Stimulated activated CD8-positive, alpha-beta memory T cell treated with anti-CD3 and anti-CD28 coated beads, Interleukin-12 subunit alpha, Interleukin-12 subunit beta, amount 100 ng/mL, for 4 hours (primary cell): ENCODE data around the gene ESRRG.
"Not testable (repeated sequence)": the region's sequence is repeated elsewhere in the genome, so short reads cannot be mapped to it uniquely, and the experiment has no call there.

Experiments
- DNase-seq: peaks from one replicate; pipeline ENCODE4 v3.0.0-alpha.2; 2020; ENCODE audit warnings: low read depth

Gene ESRRG

DNA sequence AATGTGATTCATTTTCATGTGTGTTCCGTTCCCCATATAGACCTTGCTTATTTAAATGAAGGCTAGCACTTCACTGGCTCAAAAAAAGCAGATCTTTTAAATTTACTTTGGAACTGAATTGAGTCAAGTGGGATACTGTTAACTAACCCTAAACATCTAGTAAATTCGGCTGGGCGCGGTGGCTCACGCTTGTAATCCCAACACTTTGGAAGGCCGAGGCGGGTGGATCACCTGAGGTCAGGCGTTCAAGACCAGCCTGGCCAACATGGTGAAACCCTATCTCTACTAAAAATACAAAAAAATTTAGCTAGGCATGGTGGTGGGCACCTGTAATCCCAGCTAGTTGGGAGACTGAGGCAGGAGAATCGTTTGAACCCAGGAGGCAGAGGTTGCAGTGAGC, 19.2 kb downstream of the ESRRG start:
- not testable (repeated sequence) for DNase-seq

DNA sequence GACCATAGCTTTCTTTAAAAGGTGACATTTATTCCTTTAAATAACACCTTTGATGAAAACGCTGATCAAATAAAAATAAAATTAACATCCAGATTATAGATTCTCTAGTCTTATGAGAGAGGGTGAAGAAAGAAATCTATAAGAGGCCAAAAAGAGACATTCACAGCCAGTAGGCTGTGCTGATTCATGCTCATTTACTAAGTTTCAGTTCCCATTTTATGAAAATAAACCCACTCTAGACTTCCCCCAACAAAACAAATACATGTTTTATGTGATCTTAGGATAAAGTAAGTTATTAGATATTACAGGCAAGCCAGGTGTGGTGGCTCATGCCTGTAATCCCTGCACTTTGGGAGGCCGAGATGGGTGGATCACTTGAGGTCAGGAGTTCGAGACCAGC, 21.1 kb downstream of the ESRRG start:
- DNase-seq = no peak

DNA sequence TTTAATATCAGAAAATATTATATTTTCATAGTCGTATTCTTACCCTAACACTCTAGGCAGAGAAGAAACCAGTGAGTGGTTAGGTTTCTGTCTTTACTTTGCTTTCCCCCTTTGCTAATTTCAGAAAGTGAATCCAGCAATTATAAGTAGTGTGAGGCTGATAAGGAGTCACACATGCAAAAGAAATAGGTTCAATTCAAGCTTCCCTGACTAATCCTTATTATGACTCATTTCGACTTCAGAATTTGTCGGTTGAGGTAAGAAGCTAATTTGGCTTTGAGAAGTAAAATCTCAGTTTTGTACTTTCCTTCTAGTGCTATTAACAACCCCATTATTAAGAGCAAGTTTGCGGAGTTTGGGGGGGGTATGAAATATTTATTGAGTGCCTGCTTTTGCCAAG, 22.4 kb downstream of the ESRRG start:
- DNase-seq = no peak

DNA sequence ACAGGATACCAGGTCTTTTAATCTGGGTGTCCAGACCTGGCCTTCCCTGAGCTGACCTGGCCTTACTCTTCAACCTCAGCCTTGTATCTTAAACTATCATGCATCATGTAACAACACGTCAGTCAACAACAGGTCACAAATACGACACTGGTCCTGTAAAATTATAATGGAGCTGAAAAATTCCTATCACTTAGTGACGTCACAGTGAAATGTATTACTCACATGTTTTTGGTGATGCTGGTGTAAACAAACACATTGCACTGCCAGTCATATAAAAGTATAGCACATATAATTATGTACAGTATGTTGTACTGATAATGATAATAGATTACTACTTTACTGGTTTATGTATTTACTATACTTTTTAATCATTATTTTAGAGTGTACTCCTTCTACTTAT, 31.5 kb downstream of the ESRRG start:
- DNase-seq = no peak

DNA sequence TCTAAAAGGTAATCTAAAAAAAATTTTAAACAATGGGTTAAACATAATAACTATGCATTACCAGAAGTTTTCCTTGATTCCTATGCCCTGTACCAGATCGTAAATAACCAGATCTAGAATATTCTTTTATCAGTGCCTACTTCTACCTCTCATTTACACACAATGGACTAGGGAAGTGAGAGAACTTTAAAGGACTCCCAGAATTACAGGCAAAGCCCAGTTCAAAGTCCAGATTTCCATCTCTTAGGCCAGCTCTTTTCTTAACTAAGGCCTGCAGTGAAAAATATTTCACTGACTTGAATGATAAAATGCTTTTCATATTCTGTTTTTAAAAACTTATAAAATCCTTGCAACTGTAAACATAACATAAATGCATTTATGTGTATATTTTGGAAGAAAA, 32.6 kb downstream of the ESRRG start:
- no peak for DNase-seq

DNA sequence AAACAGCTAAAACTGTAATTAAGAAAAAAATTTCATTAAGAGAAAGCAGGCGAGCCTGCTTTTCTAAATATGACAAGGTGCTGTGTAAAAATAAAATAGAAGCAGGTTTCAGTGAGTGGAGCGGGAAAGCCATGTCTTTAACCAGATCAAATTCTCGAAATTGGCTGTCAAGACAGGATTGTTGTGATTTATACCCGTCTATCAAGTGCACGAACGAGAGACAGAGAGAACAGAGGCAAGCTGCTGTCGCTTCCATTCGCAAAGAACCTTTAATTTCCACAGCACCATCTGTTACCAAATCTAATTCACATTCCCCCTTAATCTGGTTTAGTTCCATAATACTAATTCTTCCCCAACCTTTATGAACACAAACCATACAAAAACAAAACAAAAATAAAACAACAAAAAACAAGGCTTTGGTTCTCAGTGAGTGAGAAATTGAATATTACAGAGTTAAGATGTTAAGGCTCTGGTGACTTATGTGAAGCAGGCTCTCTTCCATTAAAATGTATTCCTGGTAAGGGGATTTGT, 35.0 kb downstream of the ESRRG start:
- DNase-seq = no peak

DNA sequence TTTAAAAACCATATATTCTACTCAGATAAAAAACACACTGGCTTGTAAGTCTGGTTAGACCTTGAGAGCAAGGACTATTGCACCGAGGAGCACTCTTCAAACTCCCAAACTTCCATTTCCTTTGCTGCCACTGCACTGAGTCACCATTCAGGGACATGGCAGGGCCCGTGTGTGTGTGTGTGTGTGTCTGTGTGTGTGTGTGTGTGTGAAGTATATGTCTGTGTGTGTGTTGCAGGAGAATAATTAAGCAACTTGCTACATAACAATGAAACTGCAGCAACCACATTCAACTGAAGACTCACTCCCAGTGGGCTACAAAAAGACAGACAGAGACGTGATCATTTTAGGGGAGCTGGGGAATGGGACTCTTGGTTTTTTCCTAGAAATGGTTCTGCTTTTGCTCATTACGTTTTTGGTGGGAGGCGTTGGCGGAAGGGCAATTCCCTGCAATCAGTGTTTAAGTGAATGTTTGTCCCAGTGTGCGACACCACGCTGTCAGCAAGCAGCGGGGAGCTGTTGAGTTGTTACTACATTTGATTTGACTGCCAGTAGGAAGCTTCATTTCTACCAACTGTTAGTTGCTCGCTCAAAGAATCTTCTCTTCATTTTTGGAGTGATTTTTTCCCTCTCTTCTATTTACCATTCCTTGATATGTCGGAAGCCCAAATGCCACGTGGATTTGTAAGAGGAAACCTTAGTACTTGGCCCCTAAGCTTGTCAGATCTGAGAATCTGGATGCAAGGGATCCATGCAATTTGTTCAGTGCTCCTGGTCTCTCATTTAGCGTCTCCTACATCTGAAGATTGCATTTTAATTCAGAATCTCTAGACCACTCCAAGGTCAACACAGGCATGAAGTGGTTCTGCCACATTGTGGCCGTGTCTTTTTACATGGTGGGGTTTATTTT, 36.1 kb downstream of the ESRRG start:
- no peak for DNase-seq

DNA sequence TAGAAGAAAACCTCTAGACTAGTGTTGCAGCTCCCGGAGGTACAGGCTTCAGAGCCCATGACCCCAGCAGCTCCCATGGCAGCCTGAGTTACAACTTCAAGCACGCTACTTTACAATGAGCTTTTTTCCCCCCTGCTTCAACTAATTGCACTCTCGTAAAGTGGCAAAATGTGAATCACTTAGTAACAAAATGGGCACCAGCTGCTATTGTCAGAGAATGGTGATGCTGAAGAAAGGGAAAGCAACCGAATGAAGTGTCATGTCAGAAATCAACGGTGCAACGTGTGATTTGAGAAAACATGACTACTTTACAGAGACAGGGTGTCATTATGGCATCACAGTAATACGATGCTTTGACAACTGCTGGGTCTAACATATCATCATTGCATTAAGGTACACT, 40.5 kb downstream of the ESRRG start:
- no peak for DNase-seq

DNA sequence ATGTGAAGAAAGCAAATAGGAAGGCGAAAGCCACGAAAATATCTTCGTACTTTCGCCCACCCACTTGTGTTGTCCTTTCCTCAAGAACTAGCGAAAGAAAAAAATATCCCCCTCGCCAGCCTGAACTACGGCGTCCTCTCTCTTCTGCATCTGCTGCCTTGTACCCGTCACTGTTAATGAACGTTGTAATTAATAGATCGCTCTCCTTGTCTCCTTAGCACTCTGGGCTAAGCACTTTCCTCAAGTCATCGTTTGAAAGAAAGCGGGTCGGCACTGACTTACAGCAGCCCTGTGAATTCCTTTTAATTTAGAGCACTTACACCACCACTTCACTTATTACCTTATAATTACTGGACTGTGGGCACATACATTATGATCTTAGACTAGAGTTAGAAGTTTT, 44.1 kb downstream of the ESRRG start:
- no peak for DNase-seq

DNA sequence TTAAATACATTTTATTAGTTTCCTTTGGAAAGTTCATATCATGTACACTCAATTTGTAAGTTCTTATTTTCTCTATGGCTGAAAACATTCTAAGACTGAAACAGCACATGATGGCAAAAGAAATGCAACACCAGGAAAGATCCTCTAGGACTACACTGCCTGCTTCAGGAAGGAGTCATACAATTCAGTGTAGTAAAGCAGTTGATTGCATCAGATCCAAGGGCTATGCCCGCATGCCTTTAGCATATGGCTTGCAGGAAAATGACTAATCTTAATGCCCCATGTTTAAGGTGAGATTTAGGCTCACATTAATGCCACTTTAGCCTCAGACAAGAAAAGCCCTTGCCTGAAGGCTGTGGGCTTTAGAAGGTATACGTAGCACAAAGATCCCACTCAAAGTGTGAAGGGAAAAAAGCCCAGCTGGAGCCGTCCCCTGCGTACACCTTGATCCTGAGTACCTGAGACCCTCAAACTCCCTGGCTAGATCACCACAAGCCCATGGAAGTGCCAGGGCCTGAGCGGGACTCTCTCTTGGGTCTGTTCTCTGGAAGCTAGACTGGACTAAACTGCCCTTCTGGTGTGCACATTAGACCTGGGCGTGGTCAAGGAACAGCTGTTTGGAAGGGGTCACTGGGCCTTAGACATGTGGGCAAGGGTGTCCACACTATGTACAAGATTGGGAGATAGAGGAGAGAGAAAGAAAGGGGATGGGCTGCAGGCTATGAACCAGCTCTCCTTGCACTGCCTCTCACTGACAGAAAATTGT, 52.9 kb downstream of the ESRRG start:
- DNase-seq = no peak

DNA sequence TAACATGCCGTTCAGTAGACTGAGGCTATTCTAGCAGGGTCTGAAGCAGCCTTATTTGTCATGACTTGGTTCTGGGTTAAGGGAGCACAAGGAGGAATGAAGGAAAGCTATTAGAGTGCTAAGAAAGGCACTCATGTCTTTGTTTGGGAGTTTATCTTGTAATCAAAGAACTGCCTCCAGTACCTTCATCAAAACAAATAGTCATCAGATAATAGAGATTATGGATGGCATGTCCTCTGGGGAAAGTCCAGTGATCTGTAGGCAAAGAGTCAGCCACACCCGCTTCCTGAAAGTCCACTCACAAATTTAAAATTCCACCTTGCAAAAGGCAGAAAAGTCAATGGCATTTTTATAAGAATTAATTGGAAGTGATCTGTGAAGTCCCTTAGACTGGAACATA, 56.8 kb downstream of the ESRRG start:
- DNase-seq = no peak

DNA sequence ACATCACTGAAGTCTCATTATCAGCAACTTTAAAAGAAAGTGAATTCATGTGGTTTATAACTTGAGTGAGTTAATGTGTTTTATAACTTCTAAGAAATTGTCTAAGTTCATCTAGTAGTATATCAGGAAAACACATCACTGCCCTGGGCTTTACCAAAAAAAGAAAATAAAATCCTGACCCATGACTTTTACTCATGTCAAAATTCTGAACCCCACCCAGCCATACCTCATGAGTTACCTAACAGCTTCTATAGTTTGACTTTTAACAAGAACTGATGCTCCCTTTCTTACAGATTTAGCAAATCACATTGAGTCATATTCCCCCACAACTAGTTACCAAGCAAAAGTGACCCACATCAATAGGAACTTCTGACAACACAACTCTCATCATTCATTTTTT, 57.4 kb downstream of the ESRRG start:
- no peak for DNase-seq

DNA sequence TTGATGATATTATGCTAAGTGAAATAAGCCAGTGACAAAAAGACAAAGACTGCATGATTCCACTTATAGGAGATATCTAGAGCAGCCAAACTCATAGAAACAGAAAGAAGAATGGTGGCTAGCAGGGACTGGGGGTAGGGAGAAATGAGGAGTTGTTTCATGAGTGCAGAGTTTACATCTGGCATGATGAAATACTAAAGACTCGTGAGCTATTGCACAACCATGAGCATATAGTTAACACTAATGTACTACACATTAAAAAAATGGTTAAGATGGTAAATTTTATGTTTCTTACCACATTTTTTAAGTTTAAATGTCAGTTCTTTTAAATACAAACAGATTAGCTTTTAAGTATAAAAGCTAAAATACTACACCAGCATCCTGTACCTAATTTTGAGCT, 57.8 kb downstream of the ESRRG start:
- no peak for DNase-seq

DNA sequence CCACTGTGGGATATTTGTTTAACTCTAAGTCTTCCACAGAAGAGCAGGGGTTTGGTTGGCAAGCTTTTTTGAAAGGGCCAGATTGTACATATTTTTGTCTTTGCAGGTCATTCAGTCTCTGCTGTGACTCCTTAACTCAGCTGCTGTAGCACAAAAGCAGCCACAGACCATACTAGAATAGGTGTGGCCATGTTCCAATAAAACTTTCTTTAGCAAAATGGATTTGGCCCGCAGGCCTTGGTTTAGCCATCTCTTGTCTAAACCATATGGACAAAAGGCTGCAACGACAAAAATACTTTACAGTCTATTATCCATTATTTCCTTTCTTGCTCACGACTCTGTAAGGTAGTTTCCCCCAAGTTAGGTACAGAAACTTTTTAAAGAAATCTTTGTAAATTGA, 60.5 kb downstream of the ESRRG start:
- no peak for DNase-seq

DNA sequence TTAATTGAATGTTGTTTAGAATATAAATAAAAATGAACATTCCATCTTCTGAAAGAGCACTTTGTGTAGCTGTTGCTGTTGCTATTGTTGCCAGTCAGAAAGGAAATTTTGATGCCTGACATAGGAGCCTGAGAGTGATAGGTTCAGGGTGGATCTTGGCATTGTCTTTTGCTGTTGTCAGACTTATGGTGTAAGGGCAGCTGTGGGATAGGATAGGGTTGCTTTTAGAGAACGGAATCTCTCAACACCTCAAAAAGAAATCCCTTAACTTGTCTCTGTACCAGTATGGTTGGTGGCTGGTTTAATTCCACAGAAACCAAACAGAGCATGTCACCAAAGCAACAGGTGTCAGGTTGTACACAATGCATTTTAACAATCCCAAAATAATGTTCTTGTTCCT, 62.7 kb downstream of the ESRRG start:
- DNase-seq = no peak

DNA sequence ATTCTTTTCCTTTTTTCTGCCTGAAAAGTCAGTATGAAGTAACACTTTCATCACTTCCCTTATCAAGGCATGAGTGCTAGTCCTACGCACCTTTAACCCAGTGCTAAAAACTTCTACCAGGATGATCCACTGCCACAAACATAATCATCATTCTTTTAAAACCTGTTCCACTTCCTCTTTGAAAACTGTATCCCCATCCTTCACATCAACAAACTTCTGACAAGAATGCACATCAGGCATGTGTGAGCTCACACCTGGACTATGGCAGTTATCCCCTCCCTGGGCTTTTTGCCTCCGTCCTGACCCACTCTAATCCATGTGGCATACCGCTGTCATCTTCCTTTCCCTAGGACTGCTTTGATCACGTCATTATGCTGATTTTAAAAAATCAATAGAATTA, 70.2 kb downstream of the ESRRG start:
- no peak for DNase-seq

DNA sequence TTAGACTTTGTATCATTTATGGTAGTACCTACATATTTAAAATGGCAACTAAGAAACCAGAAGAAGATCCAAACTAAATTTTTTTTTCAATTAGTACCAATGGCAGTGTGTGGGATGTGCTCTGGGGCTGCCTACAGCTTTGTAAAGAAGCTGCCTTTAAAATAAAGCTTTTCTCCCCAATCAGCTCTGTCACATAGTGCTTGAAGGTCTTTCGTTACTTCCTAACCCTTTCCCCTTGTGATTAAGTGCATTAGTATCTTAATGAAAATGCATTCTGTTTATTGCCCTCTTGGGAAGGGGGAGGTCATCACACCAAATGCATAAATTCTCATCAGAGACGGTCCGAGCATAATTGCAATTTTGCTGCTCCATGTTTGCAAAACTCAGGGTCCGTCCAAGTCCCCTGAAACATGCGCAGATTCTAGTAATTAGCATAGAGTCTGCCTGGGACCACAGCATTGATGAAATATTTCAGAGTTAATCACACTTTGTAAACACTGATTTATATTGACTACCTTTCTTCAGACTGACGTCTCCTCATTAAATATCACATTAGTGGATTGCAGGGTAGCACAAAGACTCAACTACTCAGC, 71.3 kb downstream of the ESRRG start:
- DNase-seq = no peak

DNA sequence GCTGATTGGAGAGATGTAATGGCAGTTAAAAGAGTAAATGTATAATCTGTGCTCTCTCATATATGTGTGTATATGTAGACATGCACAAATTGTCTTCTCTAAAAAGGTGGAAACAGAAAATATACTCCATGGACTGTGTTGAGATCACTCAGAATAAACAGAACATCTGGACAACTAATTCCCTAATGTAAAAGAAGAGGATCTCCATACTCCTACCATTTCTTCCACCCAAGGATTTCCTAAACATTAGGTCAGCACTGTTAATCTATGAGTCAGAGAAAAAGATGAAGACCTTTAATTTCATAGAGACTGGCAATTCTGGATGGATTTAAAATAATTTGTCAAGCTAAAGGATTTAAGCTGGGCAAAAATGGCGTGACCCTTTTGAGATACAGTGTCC, 80.1 kb downstream of the ESRRG start:
- DNase-seq = no peak

DNA sequence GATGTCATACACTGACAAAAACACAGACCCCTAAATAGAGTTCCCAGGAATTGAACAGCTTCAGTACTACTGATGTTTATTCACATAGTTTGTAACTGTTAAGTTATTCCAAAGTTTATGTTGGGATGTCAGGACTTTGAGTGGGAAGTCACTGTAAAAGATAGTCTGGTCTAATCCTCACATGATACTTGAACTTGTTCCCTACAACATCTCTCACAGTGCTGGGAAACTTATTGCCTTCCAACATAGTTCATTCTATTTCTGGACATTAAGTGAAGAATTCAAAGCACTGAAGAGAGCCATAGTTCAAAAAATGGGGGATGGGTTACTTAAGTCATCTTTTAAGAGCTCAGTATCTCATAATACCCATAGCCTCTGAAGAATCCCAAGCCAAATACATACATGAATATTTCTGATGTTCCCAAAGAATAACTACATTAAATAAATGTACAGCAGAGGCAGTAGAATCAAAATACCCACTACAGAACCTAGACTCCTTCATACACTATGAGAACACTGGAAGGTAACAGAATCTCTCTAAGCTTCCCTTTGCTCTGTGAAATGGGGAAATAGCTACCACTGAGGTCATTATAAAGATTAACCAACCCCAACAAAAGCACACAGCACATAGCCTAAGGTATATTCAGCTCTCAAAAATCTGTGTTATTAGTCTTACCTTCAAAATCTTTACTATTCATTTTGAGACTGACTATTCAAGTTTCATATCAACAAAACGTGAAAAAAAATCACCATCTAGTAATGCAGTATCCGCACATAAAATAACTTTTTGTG, 81.4 kb downstream of the ESRRG start:
- DNase-seq = no peak

DNA sequence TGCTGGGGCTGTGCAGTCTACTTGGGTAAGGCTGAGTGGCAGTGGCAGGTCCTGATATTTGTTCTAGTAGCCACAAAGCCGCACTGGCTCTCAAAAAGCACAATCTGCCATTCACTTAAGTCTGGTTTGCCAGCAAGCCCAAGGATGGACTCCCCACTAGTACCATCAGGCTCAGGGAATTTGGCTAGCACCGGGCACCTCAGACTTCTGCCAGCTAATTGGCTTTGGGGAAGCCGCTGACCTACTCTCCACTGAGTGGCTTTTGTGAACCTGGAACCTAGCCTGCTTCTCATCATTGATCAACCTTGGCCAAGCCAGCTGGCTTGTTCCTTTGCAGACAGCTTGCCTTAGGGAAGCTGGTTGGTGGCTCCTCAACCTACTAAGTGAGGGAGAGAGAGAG, 83.1 kb downstream of the ESRRG start:
- DNase-seq = no peak

DNA sequence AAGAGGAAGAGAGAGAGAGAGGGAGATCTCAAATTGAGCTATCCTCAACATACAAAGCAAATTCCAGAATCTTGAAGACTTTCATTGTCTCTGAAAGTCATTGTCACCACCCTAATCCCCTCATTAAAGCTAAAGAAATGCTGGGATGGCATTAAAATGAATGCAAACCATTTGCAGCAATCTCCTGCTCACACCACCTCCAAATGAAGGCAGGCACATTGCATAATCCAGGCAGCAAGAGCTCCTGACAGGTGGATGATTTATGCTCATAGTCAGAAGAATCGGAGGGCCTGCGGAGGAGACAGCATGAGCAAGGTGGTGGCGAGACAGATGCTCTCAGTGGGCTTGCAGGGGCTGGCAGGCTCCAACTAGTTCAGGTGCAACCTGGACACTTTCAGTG, 90.2 kb downstream of the ESRRG start:
- no peak for DNase-seq

DNA sequence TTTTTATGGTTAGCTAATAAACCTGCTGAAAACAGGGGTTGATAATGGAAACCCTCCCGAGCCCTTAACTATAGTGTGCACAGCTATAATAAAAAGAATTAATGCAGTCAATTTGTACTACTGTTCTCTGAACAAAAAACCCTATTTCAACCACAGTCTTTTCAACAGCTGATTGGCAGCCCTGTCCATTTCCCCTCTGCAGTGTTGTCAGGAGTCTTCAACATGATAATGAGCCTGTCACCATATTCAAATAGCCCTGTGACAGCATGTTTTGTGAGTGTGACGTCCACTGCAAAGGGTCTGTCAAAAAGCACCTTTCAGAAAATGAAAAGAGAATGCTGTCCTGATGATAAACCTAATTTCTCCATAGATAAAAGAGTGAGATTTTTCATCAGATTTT, 92.7 kb downstream of the ESRRG start:
- DNase-seq = no peak
